Left ventricle myocardium inferior (tissue), 1 donor: Measurements from ENCODE around the gene SFTPA2. TPM values are rescaled to one million over a fixed set of nuclear protein-coding genes. Genes with fewer than 3 reads are reported as not detected.
A peak's percentile ranks its signal among the peaks of the same experiment; 100 is the strongest.

Source experiments
- DNase-seq: peaks from one replicate; pipeline ENCODE4 v3.0.0-alpha.2; 2020
- H3K27ac ChIP-seq: fragments of 200-600 bp; replicated peaks from 2 replicates; pipeline ENCODE4 v1.8.0; 2021
- H3K27me3 ChIP-seq: fragments of 200-600 bp; 2 replicates; pipeline ENCODE4 v1.8.0; 2021; ENCODE audit warnings: low read depth
- H3K36me3 ChIP-seq: fragments of 200-600 bp; 2 replicates; pipeline ENCODE4 v1.8.0; 2021
- H3K4me1 ChIP-seq: fragments of 200-600 bp; 2 replicates; pipeline ENCODE4 v1.8.0; 2021
- H3K4me3 ChIP-seq: fragments of 200-600 bp; 2 replicates; pipeline ENCODE4 v1.8.0; 2021; ENCODE audit warnings: mild to moderate bottlenecking, moderate library complexity
- H3K9me3 ChIP-seq: fragments of 200-600 bp; replicated peaks from 2 replicates; pipeline ENCODE4 v1.8.0; 2021
- intact Hi-C: fragments of 100-400 bp; cut with micrococcal nuclease; formaldehyde crosslinking; loops from one replicate; pipeline ENCODE4 v1.11.0; 2022
- long read RNA-seq: library from polyadenylated mRNA; unstranded; transcript quantifications from one replicate; pipeline ENCODE4 v2.0.0, GENCODE V29; 2021
- total RNA-seq: library from RNA; stranded (reverse); fragmentation: NEBNext Ultra II Directional; extraction: Animal tissue kit (Norgen Biotek cat#: 25700); gene quantifications from one replicate; pipeline ENCODE4 v1.2.1, GENCODE V29; 2021
- TF ChIP-seq, protein P1 (sequence below): fragments of 200-600 bp; IDR thresholded peaks from 2 replicates; pipeline ENCODE4 v1.8.0; 2021; ENCODE audit warnings: antibody characterized with exemption, mild to moderate bottlenecking, borderline replicate concordance
- donor health status: DM: no; HTN: yes; CAD: no; lungs with severe emphysema.

Gene SFTPA2
- not detected for total RNA-seq
- long read RNA-seq: 0 reads

GRCh38 chr10:79560160-79560709, at the start of gene SFTPA2:
TSS of gene SFTPA2 (minus strand) at chr10:79560407. CDS start at chr10:79559483, 924 bp downstream.
- no peaks in the 10 kb centered on the region for H3K36me3 ChIP-seq
- H3K4me3 ChIP-seq: no peak within 1 kb of the TSS
- intact Hi-C loops: no loop called here
- TF ChIP-seq, protein P1, sequence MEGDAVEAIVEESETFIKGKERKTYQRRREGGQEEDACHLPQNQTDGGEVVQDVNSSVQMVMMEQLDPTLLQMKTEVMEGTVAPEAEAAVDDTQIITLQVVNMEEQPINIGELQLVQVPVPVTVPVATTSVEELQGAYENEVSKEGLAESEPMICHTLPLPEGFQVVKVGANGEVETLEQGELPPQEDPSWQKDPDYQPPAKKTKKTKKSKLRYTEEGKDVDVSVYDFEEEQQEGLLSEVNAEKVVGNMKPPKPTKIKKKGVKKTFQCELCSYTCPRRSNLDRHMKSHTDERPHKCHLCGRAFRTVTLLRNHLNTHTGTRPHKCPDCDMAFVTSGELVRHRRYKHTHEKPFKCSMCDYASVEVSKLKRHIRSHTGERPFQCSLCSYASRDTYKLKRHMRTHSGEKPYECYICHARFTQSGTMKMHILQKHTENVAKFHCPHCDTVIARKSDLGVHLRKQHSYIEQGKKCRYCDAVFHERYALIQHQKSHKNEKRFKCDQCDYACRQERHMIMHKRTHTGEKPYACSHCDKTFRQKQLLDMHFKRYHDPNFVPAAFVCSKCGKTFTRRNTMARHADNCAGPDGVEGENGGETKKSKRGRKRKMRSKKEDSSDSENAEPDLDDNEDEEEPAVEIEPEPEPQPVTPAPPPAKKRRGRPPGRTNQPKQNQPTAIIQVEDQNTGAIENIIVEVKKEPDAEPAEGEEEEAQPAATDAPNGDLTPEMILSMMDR: no peak
- H3K27ac ChIP-seq: no peak within 1 kb of the TSS
- peaks cover 5% of the 10 kb centered on the region for H3K4me1 ChIP-seq
- H3K9me3 ChIP-seq: no peaks in the 10 kb centered on the region
- no peak for DNase-seq
- H3K27me3 ChIP-seq: peaks cover 16% of the 10 kb centered on the region

- intact Hi-C loops: no loop called here
- H3K27ac ChIP-seq: no peak overlapping the region
- no peak for DNase-seq
- H3K27me3 ChIP-seq: peaks cover 6% of the 10 kb centered on the region
- TF ChIP-seq, protein P1: peak; percentile 59
- no peaks in the 10 kb centered on the region for H3K4me1 ChIP-seq
- no peak overlapping the region for H3K4me3 ChIP-seq
- H3K9me3 ChIP-seq: peaks cover under 1% of the 10 kb centered on the region
- H3K36me3 ChIP-seq: no peaks in the 10 kb centered on the region
These were observed 48.5 kb upstream of the SFTPA2 start for GRCh38 chr10:79608505-79609375.

DNA sequence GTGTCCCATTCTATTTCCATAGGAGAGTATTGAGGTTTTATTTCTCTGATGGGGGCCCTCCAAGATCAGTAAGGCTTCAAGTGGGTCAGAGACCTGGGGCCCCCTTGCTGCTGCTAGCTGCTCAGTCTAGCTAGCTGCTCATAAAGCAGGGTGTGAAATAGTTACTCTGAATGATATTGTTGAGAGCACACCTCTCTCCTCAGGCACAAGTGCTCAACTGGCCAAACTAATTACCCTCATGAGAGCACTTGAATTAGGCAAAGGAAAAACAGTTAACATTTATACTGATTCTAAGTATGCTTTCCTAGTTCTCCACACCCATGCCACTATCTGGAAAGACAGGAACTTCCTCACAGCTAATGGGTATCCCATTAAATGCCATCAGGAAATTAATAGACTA, 45.1 kb upstream of the SFTPA2 start:
- H3K4me1 ChIP-seq: no peaks in the 10 kb centered on the region
- intact Hi-C loops: no loop called here

DNA sequence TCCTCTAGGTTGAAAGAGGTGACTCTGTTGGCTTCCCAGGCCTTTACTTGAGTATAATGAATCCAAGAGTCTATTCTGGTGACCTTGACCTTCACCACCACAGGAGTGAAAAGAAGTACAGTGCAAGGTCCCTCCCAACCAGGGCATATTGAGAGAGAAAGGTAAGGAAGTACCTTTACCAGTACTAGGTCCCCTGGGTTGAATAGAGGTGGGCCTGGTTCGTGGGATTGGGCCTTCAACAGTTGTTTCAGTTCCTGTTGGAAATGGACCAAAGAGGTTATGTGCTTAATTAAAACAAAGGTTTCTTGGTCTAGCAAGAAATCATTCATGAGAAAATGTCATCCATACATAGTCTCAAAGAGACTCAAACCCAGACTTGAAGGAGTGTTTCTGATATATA, 44.1 kb upstream of the SFTPA2 start:
- Histone ChIP-seq H3K4me1 (no peaks in the 10 kb centered on the region), H3K27me3 (peaks cover 16% of the 10 kb centered on the region), H3K9me3 (peaks cover 13% of the 10 kb centered on the region), H3K36me3 (no peaks in the 10 kb centered on the region), H3K4me3 (no peak overlapping the region), H3K27ac (no peak overlapping the region)
- DNase-seq: no peak
- intact Hi-C loops: no loop called here
- TF ChIP-seq, protein P1: no peak

More for the DNA sequence above, 45.1 kb upstream of the SFTPA2 start:
- Histone ChIP-seq H3K36me3 (no peaks in the 10 kb centered on the region), H3K27ac (no peak overlapping the region), H3K4me3 (no peak overlapping the region), H3K9me3 (peaks cover 10% of the 10 kb centered on the region), H3K27me3 (peaks cover 16% of the 10 kb centered on the region)
- DNase-seq: no peak
- TF ChIP-seq, protein P1: no peak

- H3K9me3 ChIP-seq: peaks cover 25% of the 10 kb centered on the region
- H3K36me3 ChIP-seq: no peaks in the 10 kb centered on the region
- no peak overlapping the region for H3K4me3 ChIP-seq
- H3K4me1 ChIP-seq: no peaks in the 10 kb centered on the region
- peaks cover 16% of the 10 kb centered on the region for H3K27me3 ChIP-seq
- no peak overlapping the region for H3K27ac ChIP-seq
- TF ChIP-seq, protein P1: no peak
- intact Hi-C loops: no loop called here
- DNase-seq: no peak
These were observed 42.7 kb upstream of the SFTPA2 start for GRCh38 chr10:79602953-79603352.
